GM10266 (cell line): ENCODE results near the gene SCP2.

Experiments
- DNase-seq: peaks from one replicate; pipeline ENCODE4 v3.0.0; 2012; ENCODE audit errors: extremely low spot score
- TF ChIP-seq, protein P1 (sequence below): IDR thresholded peaks from 2 replicates; pipeline ENCODE4 v1.5.1; 2012; ENCODE audit warnings: mild to moderate bottlenecking, low read depth; ENCODE audit not compliant: control insufficient read depth, insufficient read depth; ENCODE audit errors: missing control alignments

Gene SCP2

DNA sequence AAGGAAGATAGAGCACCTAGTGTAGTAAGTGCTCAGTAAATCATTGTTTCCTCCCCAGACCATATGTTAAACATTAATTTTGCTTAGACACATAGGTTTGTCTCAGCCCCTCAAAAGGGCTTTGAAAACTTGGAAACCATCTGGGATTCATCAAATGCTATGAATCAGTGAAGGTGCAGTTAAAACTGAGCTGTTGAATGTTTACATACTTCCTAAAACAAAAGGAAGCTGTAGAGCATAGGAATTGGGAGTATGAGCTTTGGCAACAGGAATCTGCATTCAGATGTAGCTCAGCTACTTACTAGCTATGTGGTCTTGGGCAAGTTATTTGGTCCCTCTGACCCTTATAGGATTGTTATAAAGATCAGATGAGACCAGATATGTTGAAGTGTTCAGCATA, 116.2 kb downstream of the SCP2 start:
- TF ChIP-seq, protein P1, sequence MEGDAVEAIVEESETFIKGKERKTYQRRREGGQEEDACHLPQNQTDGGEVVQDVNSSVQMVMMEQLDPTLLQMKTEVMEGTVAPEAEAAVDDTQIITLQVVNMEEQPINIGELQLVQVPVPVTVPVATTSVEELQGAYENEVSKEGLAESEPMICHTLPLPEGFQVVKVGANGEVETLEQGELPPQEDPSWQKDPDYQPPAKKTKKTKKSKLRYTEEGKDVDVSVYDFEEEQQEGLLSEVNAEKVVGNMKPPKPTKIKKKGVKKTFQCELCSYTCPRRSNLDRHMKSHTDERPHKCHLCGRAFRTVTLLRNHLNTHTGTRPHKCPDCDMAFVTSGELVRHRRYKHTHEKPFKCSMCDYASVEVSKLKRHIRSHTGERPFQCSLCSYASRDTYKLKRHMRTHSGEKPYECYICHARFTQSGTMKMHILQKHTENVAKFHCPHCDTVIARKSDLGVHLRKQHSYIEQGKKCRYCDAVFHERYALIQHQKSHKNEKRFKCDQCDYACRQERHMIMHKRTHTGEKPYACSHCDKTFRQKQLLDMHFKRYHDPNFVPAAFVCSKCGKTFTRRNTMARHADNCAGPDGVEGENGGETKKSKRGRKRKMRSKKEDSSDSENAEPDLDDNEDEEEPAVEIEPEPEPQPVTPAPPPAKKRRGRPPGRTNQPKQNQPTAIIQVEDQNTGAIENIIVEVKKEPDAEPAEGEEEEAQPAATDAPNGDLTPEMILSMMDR, result no peak
- no peak for DNase-seq

DNA sequence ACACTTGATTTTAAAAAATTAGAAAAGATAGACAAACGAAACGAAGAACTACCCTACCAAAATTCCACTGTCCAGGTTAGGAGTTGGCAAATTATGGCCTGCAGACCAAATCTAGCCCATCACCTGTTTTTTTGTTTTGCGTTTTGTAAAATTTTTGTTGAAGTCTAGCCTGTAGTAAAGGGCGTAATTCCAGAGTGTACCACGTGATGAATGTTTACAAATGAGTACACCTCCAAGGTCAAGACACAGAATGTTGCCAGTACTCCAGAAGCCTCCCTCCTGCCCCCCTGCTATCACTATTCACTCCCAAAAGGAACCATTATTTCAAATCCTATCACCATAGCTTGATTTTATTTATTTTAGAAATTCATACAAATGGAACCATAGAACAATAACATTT, 117.8 kb downstream of the SCP2 start:
- DNase-seq, result no peak
- TF ChIP-seq, protein P1, result no peak

DNA sequence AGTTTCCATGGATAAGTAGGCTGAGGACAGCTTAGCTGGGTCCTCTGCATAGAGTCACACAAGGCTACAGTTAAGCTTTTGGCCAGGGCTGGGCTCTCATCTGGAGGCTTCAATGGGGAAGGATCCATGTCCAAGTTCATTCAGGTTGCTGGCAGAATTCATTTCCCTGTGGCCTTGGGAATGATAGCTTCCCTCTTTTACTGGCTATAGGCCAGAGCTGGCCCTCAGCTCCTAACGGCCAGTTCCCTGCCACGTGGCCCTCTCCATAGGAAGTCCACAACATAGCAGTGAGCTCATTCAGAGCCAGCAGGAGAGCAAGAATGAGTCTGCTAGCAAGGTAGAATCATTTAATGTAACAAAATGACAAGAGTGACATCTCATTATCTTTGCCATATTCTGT, 119.9 kb downstream of the SCP2 start:
- TF ChIP-seq, protein P1, result no peak
- DNase-seq, result no peak

DNA sequence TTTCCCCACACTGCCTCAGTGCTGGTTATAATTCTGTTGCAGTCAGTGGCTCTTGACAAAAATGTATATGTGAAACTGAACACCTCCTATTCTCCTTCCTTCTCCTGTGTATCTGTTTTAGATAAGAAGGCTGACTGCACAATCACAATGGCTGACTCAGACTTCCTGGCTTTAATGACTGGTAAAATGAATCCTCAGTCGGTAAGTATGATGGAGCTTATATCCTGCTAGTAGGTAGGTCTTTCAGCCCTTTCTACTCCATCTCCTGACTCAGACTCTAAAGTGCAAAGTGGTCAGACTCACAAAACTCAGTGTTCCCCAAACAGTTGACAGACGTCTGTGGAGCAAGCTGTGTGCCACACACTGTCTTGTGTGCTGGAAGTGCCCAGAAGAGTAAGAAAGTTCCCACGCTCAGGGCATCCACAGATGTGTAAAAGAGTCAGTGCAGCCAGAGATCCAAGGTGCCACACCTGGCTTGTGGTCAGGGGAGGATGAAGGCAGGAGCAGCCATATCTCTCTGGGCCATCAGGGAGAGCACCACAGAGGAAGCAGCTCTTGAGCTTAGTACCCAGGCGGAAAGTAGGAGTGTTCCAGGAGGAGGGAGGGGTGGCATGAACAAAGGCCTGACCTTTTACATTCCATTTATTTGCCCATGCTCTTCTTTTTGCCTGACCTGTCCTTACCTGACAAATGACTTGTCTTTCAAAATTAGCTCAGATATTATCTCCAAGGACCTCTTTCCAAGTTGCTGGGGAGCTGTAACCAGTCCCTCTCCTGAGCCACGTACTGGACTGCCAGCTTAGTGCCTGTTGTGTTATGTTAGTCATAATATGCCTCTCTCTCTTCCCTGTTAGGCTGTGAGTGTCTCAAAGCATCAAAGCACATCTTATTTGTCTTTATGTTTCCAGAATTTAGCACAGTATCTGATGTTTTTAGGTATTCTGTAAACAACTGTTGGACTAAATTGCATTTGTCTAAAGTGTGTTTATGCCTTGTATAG, 121.0 kb downstream of the SCP2 start:
- no peak for DNase-seq
- TF ChIP-seq, protein P1, result no peak

DNA sequence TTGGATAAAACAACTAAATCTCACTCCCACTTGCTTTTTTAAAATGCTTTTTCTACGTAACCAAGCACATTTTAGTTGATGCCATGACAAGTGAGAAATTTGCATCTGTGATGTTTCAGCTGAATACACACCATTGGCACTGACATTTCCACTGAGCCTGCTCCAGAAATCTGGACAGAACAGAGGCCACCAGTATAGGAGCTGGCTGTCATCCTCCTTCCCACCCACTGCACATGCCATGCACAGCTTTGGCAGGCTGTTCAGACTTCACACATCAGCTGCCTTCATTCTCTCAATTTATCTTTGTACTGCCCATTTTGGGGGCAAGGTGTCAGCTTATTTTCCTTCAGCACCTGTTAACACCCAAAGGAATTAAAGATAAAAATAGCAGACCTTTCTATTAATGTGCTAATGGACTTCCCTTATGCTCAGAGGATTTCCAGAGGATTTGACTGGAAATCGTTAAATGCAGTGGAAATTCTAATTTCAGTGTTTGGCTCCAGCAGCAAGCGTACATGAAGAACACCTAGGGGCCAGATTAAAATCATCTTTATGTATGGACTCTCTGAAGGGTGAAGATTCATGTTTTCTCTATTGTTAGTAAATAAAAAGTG, 122.0 kb downstream of the SCP2 start:
- DNase-seq, result no peak
- TF ChIP-seq, protein P1, result no peak

DNA sequence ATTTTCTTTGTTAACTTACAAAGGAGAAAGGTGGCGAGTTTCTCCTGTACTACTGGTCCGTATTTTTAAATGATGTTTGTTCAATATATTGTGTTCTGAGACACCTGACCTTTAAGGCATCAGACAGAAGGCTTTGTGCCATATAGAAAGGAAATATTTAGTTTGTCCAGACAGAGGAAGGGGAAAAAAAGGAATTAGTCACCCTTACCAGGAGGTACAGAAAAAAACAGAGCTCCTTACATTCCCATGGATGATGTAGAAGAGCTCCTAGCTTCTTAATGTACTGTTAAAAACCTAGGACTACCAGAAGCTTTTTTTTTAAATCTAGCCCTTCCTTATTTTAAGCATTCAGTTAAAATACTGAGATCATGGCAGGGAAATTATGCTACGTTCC, 122.5 kb downstream of the SCP2 start:
- no peak for DNase-seq
- TF ChIP-seq, protein P1, result no peak

DNA sequence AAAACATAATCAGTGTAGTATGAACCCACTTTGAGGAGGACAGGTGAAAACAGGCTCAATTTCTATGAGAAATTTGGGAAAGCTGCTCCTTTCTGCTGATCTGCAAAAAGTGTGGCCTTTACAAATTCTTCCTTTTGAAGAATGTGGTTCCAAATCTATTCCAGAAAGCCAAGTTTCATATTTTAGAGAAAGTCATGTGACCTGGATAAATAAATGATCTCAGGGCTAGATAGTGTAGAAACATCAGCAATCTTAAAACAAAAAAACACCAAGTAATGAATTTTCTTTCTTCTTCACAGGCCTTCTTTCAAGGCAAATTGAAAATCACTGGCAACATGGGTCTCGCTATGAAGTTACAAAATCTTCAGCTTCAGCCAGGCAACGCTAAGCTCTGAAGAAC, 123.2 kb downstream of the SCP2 start:
- TF ChIP-seq, protein P1, result no peak
- DNase-seq, result no peak
